Esophagus squamous epithelium (tissue), 5 donors: Measurements from ENCODE around the gene EMP1. TPM values are rescaled to one million over a fixed set of nuclear protein-coding genes. Genes with fewer than 3 reads are reported as not detected.

Experiments
- DNase-seq: peaks from one replicate; lab custom pipeline; 2025; lab: John Stamatoyannopoulos, UW
- H3K27ac ChIP-seq, 4 donors: fragments of 200-600 bp; sonication (generic); one replicate each; pipeline ENCODE4 v1.5.1; 2016 to 2019; ENCODE audit warnings: mild to moderate bottlenecking in 1 of 4
- H3K27me3 ChIP-seq, 4 donors: fragments of 200-600 bp; sonication (generic); 1 replicate in 3 of 4; 2 replicates in 1 of 4; pipeline versions ENCODE4 v1.5.1 to v1.6.0; 2017 to 2021; ENCODE audit warnings: antibody characterized with exemption in 1 of 4
- H3K36me3 ChIP-seq, 3 donors: fragments of 200-600 bp; sonication (generic); one replicate each; pipeline ENCODE4 v1.5.1; 2016 to 2019
- H3K4me1 ChIP-seq, 3 donors: fragments of 200-600 bp; sonication (generic); one replicate each; pipeline ENCODE4 v1.5.1; 2017 to 2019
- H3K4me3 ChIP-seq, 4 donors: fragments of 200-600 bp; sonication (generic); 1 replicate in 3 of 4; 2 replicates in 1 of 4; pipeline ENCODE4 v1.5.1; 2016 to 2019; ENCODE audit warnings: mild to moderate bottlenecking in 2 of 4, moderate library complexity in 1 of 4
- H3K9me3 ChIP-seq, 3 donors: fragments of 200-600 bp; sonication (generic); one replicate each; pipeline ENCODE4 v1.5.1; 2016 to 2019
- POLR2A ChIP-seq, 4 donors: fragments of 450-650 bp; IDR thresholded peaks; one replicate each; pipeline ENCODE4 v1.6.1; 2017; ENCODE audit warnings: antibody characterized with exemption in 4 of 4, mild to moderate bottlenecking in 4 of 4, moderate library complexity in 3 of 4
- WGBS, 2 donors: methylation state at CpG; one replicate each; pipeline ENCODE4 v1.1.5; 2018; 5-methylcytosine and 5-hydroxymethylcytosine counted together
- intact Hi-C: fragments of 100-400 bp; cut with DNase I; formaldehyde crosslinking; loops from one replicate; pipeline ENCODE4 v1.15.0; 2022
- total RNA-seq, 4 donors: library from RNA; depleted of rRNA; stranded (reverse); fragments of >200 nt; gene quantifications; one replicate each; pipeline ENCODE4 v1.1.0, GENCODE V29; 2016
- TF ChIP-seq, protein P1 (sequence below), 6 experiments: fragments of 450-650 bp in 4 of 6; fragments of 200-600 bp in 2 of 6; sonication (generic) in 2 of 6; IDR thresholded peaks; one replicate each; pipeline ENCODE4 v1.5.1; 2016 to 2019; ENCODE audit warnings: antibody characterized with exemption in 6 of 6, mild to moderate bottlenecking in 4 of 6, moderate library complexity in 4 of 6
- donor health status: DM: yes; HTN: yes; CAD: no.

The EMP1 gene
- total RNA-seq, 4 donors from 2014 or later: 2,742 to 8,541 (median 3,206) TPM

DNA sequence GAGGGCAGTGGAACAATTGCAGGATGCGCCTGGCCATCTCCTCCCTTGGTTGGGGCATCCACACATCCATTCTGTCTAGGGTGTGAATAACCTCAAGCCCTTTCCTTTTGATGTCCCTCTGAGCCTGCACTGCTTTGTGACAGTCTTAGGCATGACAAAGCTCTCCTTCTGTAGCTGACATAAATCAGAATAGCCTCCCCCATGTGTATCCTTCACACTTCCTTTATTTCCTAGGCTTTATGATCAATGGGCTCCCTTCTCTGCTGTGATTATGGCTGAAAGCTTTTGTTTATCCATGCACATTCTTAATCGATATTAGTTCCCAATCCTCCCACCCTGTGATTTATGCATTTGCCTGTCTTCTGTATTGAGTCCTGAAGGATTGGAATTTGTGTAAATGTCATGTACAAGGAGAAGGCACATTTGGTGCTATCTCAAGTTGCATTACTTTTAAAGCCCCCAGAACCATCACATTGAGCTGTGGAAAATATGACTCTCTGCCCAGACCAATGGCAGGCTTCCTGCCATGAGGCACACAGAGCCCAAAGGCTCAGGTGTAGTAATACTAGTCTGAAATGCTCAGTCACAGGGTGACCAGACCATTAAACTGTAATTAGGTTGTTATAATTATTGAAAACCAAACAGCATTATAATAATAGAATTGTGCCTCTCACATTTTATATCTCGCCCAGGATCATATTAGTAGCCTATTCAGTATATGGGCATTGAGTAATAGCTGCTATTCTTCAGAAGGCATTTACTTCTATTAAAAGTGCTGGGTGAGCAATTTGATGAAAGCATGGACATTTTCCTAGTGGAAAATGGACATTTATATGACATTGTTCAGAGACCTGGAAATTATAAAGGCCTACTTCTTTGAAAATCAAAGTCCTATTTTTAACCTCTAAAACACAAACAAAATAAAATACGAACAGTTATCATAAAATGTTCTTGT, 14.0 kb downstream of the EMP1 start:
- peak overlapping the region in 3 of 4 donors; percentile 34 to 97 (median 56) for H3K27ac ChIP-seq
- no peaks in the 10 kb centered on the region for H3K27me3 ChIP-seq
- H3K4me3 ChIP-seq: no peak overlapping the region
- peaks cover 10 to 73% (median 63%) of the 10 kb centered on the region in 3 donors for H3K4me1 ChIP-seq
- TF ChIP-seq, protein P1, sequence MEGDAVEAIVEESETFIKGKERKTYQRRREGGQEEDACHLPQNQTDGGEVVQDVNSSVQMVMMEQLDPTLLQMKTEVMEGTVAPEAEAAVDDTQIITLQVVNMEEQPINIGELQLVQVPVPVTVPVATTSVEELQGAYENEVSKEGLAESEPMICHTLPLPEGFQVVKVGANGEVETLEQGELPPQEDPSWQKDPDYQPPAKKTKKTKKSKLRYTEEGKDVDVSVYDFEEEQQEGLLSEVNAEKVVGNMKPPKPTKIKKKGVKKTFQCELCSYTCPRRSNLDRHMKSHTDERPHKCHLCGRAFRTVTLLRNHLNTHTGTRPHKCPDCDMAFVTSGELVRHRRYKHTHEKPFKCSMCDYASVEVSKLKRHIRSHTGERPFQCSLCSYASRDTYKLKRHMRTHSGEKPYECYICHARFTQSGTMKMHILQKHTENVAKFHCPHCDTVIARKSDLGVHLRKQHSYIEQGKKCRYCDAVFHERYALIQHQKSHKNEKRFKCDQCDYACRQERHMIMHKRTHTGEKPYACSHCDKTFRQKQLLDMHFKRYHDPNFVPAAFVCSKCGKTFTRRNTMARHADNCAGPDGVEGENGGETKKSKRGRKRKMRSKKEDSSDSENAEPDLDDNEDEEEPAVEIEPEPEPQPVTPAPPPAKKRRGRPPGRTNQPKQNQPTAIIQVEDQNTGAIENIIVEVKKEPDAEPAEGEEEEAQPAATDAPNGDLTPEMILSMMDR (IDR thresholded peaks at IDR 0.05): no peak
- peak in 1 of 4 donors; percentile 2 for TF ChIP-seq POLR2A (IDR thresholded peaks at IDR 0.05)
- H3K36me3 ChIP-seq: peaks cover 29 to 99% (median 29%) of the 10 kb centered on the region in 3 donors
- no peaks in the 10 kb centered on the region for H3K9me3 ChIP-seq
- 64 to 65% methylated on average over 4 of the region's 4 CpGs for WGBS, 2 donors
- intact Hi-C loops: loop anchor here (5.0 to 10.0 kb wide), 3 partner anchors 113 to 416 kb away; no protein-coding TSS in a partner anchor
- DNase-seq: no peak

GRCh38 chr12:13211191-13211858, 14.8 kb downstream of the EMP1 start:
- Histone ChIP-seq H3K27ac (peak overlapping the region; percentile 19 to 97 (median 58)), H3K36me3 (peaks cover 26 to 99% (median 37%) of the 10 kb centered on the region in 3 donors), H3K27me3 (no peaks in the 10 kb centered on the region), H3K9me3 (no peaks in the 10 kb centered on the region), H3K4me1 (peaks cover 10 to 65% (median 55%) of the 10 kb centered on the region in 3 donors), H3K4me3 (no peak overlapping the region)
- TF ChIP-seq, protein P1 (IDR thresholded peaks at IDR 0.05): no peak
- TF ChIP-seq POLR2A (IDR thresholded peaks at IDR 0.05): no peak
- intact Hi-C loops: loop anchor here (5.0 to 10.0 kb wide), 3 partner anchors 114 to 417 kb away; no protein-coding TSS in a partner anchor
- DNase-seq: no peak
- 37 to 44% methylated on average over 7 of the region's 7 CpGs for WGBS, 2 donors

GRCh38 chr12:13211859-13212664, 15.5 kb downstream of the EMP1 start:
- Histone ChIP-seq H3K4me3 (no peak overlapping the region), H3K4me1 (peaks cover 10 to 58% (median 47%) of the 10 kb centered on the region in 3 donors), H3K27ac (peak overlapping the region; percentile 19 to 97 (median 58)), H3K9me3 (no peaks in the 10 kb centered on the region), H3K36me3 (peaks cover 28 to 99% (median 38%) of the 10 kb centered on the region in 3 donors), H3K27me3 (no peaks in the 10 kb centered on the region)
- DNase-seq: no peak
- intact Hi-C loops: loop anchor here (5.0 to 10.0 kb wide), 3 partner anchors 115 to 417 kb away; no protein-coding TSS in a partner anchor
- WGBS, 2 donors: 55 to 57% methylated on average over 8 of the region's 8 CpGs
- no peak for TF ChIP-seq POLR2A (IDR thresholded peaks at IDR 0.05)
- TF ChIP-seq, protein P1 (IDR thresholded peaks at IDR 0.05): peak; percentile 65 to 74 (median 70)

- WGBS, 2 donors: 86 to 91% methylated on average over 4 of the region's 4 CpGs
- Histone ChIP-seq H3K27me3 (no peaks in the 10 kb centered on the region), H3K9me3 (no peaks in the 10 kb centered on the region), H3K27ac (no peak overlapping the region), H3K4me3 (no peak overlapping the region), H3K36me3 (peaks cover 32 to 92% (median 38%) of the 10 kb centered on the region in 3 donors), H3K4me1 (peaks cover 0 to 28% (median 20%) of the 10 kb centered on the region in 3 donors)
- intact Hi-C loops: loop anchor here (10.0 kb wide), 1 partner anchor 420 kb away; no protein-coding TSS in a partner anchor
- no peak for DNase-seq
- TF ChIP-seq POLR2A (IDR thresholded peaks at IDR 0.05): no peak
- TF ChIP-seq, protein P1 (IDR thresholded peaks at IDR 0.05): no peak
Observed at GRCh38 chr12:13215056-13215455, 18.5 kb downstream of the EMP1 start.
